DOHH2 (cell line): ENCODE data around the gene PKD1L1.

Experiments used
- CTCF ChIP-seq: fragments of 200-600 bp; sonication (generic); IDR thresholded peaks from one replicate; pipeline ENCODE4 v1.5.1; 2014; ENCODE audit warnings: antibody characterized with exemption, mild to moderate bottlenecking, low read depth, low read length; ENCODE audit not compliant: poor library complexity, severe bottlenecking
- EZH2phosphoT487 ChIP-seq: fragments of 200-600 bp; sonication (generic); IDR thresholded peaks from 2 replicates; pipeline ENCODE4 v1.6.1; 2017; ENCODE audit warnings: borderline replicate concordance, mild to moderate bottlenecking, antibody characterized with exemption, low read length, moderate library complexity, mixed read lengths

DNA sequence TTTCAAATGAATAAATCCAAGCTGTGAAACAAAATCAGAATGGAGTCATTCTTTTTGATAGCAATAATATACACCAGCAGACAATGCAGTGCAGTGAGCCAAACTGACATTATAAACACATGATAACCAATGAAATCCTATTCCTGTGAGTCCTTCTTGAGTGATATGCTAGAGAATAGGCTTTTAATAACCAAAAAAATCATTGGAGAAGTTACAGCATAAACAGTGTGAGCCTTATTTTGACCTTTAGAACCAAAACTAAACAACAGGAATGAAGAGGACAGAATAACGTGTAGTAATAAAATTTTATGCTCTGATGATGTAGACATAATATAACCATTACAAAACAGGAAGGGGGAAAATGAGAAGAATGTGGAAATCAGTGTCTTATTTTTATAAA, 22.5 kb upstream of the PKD1L1 start:
- TF ChIP-seq CTCF = no peak
- no peak for TF ChIP-seq EZH2phosphoT487
